Inflammatory macrophage treated with lipopolysaccharide for 1 hour (primary cell): Measurements from ENCODE around the gene MAML1.
"Not testable (repeated sequence)": the region's sequence is repeated elsewhere in the genome, so short reads cannot be mapped to it uniquely, and the experiment has no call there.

Source experiments
- DNase-seq, 2 donors: peaks; one replicate each; pipeline ENCODE4 v3.0.0-alpha.2; 2020 to 2022

The MAML1 gene

DNA sequence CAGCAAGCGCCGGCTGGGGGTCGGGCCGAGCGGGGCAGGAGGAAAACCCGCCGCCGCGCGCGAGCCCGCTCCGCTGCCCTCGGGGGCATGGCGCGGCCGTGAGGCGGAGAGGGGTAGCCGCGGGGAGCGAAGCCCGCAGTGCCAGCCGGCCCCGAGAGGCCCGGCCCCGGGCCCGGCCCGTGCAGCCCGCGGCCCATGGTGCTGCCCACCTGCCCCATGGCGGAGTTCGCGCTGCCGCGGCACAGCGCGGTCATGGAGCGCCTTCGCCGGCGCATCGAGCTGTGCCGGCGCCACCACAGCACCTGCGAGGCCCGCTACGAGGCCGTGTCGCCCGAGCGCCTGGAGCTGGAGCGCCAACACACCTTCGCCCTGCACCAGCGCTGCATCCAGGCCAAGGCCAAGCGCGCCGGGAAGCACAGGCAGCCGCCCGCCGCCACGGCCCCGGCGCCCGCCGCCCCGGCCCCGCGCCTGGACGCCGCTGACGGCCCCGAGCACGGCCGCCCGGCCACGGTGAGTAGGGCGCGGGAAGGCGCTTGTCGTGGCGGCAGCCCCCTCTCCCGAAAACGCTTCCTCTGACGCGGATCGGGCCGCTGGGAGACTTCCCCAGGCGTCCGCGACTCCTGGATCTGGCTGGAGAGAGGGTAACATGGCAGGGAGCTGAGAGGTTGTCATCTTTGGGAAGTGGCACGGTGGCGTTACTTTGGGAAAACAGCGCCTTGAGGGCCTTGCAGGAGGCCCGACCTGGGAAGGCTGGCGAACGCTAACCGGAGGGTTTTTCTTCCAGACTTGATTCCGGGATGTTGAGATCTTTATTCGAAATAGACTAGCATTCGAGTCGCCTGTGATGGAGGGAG is 523 bp downstream of the MAML1 start:
- peak; percentile 14 to 27 for DNase-seq

DNA sequence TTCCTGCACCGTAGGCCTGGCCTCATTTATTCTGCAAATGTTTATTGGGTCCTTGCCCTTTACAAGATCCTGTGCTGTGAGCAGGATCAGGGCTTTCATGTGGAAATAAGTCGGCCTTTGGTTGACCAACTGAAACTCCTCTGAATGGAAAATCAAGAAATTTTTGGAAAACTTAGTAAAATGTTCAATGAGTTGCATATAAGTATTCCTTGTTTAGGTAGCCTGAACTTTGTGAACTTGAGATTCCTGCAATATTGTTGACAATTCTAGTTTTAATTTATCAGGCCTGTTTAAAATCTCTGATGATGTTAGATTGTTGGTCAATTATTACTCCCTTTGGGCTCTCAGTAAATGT is 1.1 kb downstream of the MAML1 start:
- DNase-seq: no peak

DNA sequence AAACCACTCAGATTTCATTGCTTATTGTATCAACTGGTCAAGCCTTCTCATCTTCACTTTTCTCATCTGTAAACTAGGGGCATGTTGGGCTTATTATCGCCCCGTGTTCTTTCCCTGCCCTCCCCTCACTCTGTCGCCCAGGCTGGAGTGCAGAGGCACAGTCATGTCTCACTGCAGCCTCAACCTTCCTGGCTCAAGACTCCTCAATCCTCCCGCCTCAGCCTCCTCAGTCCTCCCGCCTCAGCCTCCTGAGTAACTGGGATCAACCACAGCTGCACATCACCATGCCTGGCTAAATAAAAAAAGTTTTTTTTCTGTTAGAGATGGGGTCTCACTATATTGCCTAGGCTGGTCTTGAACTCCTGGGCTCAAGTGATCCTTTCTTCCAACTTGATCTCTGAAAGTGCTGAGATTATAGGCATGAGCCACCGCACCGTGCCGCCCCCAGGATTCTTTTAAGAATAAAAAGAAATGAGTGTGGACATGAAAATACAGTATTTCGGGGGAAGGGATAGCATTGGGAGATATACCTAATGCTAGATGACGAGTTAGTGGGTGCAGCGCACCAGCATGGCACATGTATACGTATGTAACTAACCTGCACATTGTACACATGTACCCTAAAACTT is 2.0 kb downstream of the MAML1 start:
- DNase-seq: no peak

DNA sequence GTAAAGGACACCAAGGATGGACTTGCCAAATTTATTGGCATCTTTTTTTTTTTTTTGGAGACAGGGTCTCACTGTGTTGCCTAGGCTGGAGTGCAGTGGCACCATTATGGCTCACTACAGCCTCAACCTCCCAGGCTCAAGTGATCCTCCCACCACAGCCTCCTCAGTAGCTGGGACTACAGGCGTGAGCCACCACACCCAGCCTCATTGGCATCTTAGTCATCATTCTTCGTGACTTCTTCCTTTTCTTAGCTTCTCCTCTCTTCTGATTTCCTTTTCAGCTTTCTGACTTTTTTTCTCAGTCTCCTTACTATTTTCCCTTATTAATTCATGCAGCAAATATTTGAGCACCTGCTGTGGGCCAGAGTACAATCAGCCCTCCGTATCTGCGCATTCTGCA is 6.1 kb downstream of the MAML1 start:
- peak; percentile 27 to 41 for DNase-seq

DNA sequence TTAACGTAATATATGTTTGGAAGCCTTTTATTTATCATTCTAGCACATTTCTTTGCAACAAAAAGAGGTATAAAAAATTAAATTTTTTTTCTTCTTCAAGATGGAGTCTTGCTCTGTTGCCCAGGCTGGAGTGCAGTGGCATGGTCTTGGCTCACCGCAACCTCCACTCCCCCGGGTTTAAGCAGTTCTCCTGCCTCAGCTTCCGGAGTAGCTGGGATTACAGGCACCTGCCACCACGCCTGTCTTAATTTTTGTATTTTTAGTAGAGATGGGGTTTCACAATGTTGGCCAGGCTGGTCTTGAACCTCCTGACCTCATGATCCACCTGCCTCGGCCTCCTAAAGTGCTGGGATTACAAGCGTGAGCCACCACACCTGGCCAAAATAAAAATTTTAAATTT is 11.5 kb downstream of the MAML1 start:
- DNase-seq: not testable (repeated sequence)

DNA sequence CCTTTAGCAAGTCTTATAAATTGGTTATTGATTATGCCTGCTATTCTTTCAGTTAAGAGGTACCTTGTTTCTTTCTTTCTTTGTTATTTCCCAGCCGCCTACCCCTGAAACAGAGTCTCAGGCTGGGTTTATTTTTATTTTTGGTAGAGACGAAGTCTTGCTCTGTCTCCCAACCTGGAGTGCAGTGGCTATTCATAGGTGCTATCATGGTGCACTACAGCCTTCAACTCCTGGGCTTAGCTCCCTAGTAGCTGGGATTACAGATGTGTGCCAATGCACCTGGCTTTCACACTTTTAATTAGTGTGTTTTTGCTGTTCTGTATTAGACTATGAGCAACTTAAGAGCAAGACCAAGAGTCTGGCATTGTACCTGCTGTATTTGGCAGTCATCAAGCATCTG is 14.2 kb downstream of the MAML1 start:
- DNase-seq: no peak

DNA sequence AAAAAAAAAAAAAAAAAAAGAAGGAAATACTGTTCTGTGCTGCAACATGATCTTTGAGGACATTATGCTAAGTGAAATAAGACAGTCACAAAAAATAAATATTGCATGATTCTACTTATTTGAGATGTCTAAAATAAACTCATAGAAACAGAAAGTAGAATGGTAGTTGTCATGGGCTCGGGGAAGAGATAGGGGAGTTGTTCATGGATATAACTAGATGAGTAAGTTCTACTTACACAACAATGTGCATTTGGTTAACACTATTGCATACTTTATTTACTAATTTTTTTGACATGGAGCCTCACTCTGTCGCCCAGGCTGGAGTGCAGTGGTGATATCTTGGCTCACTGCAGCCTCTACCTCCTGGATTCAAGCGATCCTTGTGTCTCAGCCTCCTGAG is 15.2 kb downstream of the MAML1 start:
- DNase-seq: peak; percentile 74 to 84

DNA sequence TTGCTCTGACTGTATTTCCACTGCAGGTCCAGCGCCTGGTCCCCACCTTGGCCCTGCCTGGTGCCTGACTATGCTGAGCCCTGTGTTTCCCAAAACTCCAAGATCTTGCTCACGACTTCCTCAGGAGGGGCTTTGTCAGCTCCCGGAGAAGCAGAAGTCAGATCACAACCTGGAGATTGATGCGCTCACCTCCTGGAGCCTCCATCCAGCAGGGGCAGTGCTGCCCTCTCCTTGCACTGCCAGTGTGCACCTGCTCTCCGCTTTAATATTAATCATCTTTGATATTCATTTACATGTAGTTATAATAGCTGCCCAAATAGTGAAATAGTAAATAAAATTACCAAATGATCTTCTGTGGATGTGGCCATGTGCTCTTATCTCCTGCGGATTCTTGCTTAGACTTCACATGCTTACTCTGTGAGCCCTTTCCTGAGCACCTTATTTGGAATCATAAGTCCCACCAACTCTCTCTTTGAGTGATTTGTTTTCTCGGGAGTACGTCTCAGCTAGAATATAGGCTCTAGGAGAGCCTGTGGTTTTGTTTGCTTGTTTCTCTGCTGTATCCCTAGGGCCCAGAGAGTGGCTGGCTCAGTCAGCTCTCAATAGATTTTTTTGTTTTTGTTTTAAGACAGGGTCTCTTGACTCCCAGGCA is 17.4 kb downstream of the MAML1 start:
- DNase-seq: no peak

DNA sequence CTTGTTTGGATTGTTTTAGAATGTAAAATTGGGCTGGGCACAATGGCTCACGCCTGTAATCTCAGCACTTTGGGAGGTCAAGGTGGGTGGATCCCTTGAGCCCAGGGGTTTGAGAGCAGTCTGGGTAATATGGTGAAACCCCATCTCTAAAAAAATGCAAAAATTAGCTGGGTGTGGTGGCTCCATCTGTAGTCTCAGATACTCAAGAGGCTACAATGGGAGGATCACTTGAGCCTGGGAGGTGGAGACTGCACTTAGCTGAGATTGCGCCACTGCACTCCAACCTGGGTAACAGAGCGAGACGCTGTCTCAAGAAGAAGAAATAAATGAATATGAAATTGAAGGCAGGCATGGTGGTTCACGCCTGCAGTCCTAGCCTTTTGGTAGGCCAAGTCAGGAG is 21.3 kb downstream of the MAML1 start:
- no peak for DNase-seq

DNA sequence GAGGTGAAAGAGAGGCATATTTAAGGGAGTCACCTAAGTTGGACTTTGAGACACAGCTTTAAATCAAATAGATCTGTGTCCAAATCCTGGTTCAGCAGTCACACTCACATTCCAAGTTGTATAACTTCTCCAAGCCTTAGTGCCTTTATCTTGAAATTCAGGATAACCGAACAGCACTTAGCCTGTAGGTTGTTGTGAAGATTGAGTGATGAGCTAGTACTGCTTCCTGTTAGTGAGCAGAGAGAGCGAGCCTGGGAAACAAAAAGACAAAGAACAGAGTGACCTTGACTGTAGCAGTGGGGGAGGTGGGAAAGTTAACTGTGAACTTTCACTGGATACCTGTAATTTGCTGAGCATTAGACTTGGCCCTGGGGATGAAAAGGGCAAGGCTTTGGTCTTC is 22.4 kb downstream of the MAML1 start:
- no peak for DNase-seq

DNA sequence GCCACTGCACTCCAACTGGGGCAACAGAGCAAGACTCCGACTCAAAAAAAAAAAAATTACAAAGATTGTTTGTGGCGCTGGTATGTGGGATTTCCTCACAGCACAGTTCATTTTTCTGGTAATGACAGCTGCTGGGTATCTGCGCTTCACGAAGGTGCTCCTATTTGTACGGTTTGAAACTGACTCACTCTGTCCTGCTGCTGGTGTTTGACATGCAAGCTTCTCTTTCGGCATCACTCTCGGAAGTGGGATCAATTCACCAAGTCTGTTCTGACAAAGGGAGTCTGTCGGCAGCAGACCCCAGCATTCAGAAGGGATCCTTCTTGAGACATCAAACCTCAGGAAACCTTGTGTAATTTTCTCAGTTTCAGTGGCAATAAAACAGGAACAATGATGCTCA is 26.3 kb downstream of the MAML1 start:
- DNase-seq: peak; percentile 66

DNA sequence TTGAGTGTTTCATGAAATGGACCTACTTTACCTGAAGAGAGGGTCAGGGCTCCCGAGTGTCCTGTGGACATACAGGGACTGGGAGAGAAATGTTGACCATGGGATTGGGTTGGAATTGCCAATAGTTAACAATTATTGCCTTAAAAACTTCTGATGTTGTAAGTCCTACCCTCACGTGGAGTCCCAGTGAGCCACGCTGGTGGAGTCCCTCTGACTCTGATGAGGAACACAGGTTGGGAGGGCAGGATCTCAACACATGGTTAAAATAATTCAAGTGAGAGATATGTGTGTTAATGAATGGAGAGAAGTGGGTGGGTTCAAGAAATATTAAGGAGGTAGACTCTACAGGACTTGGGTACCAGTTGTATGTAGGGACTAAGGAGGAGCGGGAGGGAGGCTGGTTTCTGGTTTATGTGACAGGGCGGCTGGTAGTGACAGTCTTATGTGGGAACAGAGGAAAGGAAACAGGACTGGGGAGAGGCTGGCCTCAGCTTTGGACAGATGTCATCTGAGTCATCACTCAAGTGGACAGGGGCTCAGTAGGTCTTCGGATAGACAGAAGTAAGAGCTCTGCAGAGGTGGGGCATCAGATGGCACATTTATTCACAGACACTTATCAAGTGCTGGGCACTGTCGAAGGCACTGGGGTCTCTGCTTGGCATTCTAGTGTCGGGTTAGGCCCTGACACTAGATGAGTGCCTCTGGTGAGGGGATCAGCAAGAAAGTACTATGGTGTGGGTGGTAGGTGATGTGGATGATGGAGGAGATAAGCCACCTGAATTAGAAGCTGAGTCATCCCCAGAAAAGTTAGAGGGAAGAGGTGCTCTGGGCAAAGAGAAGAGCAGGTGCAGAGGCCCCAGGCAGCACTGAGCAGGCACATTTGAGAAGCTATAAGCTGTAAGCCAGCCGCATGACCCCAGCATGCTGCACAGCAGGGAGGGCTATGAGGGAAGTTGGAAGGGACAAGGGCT is 27.2 kb downstream of the MAML1 start:
- peak; percentile 36 to 52 for DNase-seq

DNA sequence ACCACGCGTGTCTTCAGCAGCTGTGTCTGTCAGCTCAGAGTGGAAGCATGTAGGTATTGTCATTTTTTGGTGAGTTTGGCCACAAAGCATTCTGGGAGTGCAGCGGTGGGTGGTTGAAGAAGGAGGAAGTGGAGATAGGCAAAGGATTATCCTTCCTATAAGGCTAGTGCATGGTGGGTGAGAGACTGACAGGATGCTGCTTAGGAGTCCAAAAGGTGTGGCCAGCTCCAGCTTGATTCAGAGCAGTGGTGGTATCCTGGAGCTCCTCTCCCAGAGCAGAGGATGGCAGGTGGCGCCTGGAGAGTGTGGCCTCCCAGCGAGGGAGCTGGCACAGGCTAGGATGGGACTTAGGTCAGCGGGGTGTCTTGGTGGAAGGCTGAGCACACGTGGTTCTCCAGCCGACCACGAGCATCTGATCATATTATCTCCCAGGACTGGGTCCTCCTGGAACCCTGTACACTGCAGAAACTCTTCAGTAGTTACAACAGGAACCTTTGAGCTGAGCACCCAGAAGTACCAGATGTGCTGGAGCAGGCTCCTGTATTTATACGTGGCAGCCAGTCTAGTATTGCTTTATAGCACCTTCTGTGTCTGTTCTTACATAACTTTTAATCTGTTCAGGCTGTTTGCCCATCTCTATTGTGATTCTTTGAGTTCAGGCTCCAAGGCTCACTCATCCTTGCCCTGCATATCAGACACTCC is 29.6 kb downstream of the MAML1 start:
- peak; percentile 34 to 52 for DNase-seq

DNA sequence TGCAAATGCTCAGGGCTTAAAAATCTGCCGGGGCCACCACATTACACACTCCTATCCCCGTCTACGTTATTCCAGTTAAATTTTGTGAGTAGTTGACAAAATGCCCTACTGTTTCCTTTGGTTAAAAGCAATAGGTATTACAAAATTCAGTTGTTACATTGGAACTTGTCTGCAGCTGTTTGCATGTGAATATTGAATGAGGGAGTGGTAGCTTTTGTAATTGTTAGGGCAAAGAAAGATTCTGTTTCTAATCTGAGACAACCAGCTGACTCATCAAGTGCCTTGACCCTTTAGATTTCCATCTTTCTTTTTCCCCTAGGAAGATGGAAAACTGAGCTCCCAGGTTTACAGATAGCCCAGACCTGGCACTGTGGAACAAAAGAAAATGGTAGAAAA is 30.2 kb downstream of the MAML1 start:
- no peak for DNase-seq

DNA sequence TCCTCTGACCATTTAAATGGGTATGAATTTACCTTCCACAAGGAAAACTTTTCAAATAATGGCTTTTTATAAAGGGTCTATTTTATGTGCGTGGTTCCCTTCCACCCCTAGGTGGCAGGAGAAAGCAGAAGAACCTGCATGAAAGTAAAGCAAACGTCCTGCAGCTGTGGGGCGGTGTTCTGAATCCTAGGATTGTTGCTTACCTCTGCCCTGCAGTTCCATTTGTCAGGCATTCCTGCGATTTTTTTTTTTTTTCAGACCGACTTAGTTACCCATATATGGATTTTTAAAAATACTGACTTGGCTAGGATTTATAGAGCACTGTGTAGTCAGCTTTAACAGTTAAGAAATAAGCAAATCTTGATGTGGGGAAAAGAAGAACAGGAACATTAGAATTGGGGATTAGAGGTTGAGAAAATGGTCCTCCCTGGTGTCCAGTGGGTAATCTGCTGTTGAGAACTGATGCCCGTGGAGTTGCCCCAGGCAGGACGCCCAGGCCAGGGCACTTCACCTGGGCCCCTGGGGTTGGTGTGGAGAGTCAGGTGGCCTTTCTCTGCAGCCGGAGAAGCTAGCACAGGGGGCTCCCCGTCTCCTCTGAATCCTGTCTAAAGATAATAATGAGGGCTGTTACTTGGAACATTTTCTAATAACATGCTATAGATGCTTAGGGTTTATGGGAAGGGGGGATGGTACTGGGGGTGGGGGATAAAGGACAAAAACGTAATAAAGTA is 30.8 kb downstream of the MAML1 start:
- DNase-seq: peak; percentile 29 to 52

DNA sequence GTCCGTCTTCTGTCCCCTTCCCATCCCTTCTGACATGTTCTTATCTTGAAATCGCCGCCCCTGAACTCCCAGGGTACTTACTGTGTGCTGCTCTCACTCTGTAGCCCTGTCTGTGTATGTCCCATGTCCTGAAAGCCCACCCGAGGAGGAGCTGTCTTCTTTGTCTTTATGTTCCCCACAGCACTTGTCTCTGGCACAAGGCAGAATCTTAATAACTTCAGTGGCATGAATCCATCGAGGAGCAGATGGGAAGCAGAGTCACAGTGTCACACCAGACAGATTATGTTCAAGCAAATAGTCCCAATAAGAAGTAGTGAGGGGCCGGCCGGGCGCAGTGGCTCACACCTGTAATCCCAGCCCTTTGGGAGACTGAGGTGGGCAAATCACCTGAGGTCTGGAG is 31.4 kb downstream of the MAML1 start:
- DNase-seq: no peak

DNA sequence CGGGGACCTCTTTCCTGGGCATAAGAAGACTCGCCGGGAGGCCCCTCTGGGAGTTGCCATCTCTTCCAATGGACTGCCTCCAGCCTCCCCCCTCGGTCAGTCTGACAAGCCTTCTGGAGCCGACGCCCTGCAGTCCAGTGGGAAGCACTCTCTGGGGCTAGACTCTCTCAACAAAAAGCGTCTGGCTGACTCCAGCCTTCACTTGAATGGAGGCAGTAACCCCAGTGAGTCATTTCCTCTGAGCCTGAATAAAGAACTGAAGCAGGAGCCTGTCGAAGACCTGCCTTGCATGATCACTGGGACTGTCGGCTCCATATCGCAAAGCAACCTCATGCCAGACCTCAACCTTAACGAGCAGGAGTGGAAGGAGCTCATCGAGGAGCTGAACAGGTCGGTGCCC is 32.8 kb downstream of the MAML1 start:
- DNase-seq: peak; percentile 54 to 65

DNA sequence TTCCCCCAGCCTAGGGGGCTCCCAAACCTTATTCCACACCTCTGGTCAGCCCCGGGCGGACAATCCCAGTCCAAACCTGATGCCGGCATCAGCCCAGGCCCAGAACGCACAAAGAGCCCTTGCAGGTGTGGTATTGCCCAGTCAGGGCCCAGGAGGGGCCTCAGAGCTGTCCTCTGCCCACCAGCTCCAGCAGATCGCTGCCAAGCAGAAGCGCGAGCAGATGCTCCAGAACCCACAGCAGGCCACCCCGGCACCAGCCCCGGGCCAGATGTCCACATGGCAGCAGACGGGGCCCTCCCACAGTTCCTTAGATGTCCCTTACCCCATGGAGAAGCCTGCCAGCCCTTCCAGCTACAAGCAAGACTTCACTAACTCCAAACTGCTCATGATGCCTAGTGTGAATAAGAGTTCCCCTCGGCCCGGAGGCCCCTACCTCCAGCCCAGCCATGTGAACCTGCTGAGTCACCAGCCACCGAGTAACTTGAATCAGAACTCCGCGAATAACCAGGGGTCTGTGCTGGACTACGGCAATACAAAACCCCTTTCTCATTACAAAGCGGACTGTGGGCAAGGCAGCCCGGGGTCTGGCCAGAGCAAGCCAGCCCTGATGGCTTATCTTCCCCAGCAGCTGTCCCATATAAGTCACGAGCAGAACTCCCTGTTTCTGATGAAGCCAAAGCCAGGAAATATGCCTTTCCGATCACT is 33.6 kb downstream of the MAML1 start:
- peak in 1 of 2 donors; percentile 19 for DNase-seq

DNA sequence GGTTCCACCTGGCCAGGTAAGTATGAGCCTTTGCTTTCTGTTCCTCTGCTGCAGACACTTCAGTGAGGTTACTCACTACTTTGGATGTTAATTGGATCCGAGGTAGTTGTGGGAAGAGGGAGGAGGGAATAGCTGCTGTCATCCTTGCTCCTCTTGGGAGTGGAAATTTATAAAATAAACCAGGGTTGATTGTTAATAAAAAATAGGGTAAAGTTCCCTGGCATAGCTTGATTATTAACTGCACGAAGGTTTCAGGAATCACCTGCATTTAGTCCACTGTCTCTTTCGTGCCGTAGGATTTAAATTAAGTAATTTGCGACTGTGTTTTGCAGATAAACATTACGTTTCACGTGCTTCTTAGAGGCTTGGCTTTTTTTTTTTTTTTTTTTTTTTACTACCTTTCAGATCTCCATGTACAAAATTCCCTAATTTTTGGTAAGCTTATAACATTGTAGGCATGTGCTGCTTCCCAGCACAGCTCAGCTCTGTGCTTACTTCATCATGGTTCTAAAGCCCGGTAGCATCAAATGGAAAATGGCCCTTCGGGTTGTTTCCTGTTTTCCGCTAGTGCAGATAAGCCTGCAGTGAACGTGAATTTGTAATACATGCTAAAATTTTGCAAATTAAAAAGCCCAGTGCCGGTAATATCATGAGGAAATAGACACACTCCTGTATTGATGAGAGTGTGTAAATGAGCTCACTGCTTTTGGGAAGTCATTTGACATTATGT is 34.3 kb downstream of the MAML1 start:
- peak in 1 of 2 donors; percentile 30 for DNase-seq

DNA sequence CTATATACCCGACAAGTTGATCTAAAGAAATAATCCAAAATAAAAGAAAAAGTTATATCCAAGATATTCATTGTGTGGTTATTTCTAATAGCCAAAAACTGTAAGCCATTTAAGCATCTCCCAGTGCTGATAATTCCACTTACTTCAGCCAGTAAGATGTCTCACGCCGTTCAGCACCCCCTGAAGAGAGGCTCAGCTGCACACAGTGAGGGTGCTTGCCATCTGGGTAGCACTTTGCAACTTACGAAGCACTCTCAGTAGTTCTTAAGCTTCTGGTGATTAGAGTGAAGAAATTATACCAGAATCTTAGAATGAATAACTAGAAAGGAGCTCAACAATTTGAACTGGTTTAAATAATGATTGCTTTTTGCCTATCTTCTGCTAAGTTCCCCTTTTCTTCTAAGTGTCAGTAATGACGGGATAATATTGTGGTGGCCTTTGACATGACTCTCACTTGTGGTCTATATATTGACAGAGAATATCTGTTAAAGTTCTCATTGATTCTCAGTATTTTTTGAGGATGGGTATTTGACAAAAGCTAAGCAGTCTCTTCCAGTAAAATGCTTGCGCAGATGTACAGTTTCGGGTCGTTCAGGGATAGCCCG is 35.0 kb downstream of the MAML1 start:
- DNase-seq: peak in 1 of 2 donors; percentile 35
